Activated naive CD4-positive, alpha-beta T cell treated with anti-CD3 and anti-CD28 coated beads, Interleukin-2, amount 50 U/mL, for 72 hours (primary cell): ENCODE data around the gene WDR83. TPM values are rescaled to one million over a fixed set of nuclear protein-coding genes. Genes with fewer than 3 reads are reported as not detected.
A peak's percentile ranks its signal among the peaks of the same experiment; 100 is the strongest.

Experiments
- ATAC-seq, 2 donors: fragments of 150-1000 bp; cut with Tn5 transposase; 2 replicates each; pipeline ENCODE4 v1.10.0; 2021; ENCODE audit warnings: mild to moderate bottlenecking in 2 of 2, moderate library complexity in 2 of 2
- DNase-seq, 2 donors: peaks; one replicate each; pipeline ENCODE4 v3.0.0; 2021 to 2022; ENCODE audit warnings: low spot score in 2 of 2
- H3K27ac Mint-ChIP-seq, 2 donors: one replicate each; pipeline ENCODE4 v1.8.0; 2022; ENCODE audit warnings: mild to moderate bottlenecking in 2 of 2, mixed read lengths in 2 of 2
- H3K36me3 Mint-ChIP-seq, 2 donors: one replicate each; pipeline ENCODE4 v1.8.0; 2022; ENCODE audit warnings: mixed read lengths in 2 of 2
- H3K9me3 Mint-ChIP-seq, 2 donors: one replicate each; pipeline ENCODE4 v1.8.0; 2022; ENCODE audit warnings: mixed read lengths in 2 of 2
- total RNA-seq, 2 donors: library from RNA; stranded (reverse); gene quantifications; one replicate each; pipeline ENCODE4 v1.2.3, GENCODE V29; 2022

WDR83 gene
- total RNA-seq, 2 donors from 2014 or later, result 14.9 to 21.8 TPM

DNA sequence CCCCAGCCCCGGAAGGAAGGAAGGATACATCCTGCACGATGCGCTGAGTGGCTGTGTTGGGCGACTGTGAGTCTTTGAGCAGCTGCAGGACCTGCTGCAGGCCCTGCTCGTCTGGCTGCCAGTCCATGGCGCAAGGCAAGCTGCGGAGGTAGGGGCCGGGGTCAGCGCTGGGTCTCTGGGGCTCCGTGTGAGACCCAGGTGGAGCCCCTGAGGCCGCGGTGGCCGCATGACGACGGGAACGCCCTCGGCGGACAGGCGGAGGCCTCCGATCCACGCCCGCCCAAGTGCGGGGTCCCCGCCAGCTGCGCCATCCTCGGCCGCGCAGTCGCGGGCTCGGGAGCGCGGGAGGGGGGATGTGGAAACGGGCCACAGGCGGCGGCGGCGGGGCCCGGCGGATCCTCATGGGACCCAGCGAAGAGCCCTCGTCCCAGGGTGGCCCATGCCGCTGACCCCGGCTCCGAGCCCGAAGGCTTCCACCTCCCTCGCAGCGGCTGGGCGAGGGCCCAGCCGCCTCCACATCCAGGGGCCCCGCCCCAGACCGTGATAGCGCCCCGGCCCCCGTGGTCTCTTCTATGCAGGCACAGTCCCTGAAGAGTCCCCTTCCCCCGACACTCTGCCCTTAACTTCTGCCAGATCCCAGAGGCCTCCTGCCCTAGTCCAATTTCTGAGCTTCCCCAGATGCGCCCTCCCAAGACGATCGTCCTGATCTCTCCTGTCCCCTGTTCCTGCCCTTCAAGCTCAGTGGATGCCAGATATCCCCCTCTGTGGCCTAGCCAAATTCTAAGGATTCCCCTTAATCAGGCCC lies 54.4 kb downstream of the WDR83 start:
- Mint-ChIP-seq H3K27ac (peak overlapping the region; percentile 96 to 97), H3K36me3 (peaks cover 36 to 46% of the 10 kb centered on the region in 2 donors), H3K9me3 (no peaks in the 10 kb centered on the region)
- ATAC-seq (no peak), DNase-seq (peak in 1 of 2 donors; percentile 31)

DNA sequence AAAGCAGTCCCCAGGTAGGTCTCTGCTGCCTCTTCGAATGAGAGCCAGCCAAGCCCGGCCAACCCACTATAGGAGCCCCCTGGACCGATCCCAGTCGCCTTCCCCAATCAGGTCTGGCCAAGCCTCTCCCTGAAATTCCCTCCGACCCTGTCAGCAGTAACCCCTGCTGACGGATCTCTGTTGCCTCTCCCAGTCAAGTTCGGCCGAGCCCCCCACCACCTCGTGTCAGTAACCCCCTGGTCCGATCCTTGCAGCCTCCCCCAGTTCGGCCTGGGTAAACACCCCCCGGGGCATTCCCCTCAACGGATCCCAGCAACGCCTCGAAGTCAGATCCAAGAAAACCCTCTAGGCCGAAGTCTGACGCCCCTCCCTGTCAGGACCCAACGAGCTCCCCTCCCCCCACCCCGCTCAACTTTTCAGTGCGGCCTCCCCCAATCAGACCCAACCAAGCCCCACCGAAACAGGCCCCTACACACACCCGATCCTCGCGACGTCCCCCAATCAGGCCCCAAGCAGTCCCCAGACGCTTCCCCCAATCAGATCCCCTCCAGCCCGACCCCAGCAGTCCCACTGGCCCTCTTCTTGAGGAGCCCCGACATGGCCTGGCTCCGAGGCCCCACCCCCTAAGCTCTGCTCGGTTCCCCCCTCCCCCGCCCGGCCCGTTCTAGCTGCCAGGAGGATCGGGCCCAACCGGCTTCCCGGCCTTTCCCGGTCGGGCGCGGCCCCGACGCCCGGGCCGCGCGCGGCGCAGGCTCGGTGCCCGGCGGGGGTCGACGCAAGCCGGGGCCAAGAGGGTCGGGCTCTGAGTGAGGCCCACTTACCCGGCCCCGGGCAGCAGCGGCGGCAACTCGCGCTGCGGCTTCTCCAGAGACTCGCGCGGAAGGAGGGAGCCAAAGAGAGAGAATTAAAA lies 55.3 kb downstream of the WDR83 start:
- no peaks in the 10 kb centered on the region for H3K9me3 Mint-ChIP-seq

DNA sequence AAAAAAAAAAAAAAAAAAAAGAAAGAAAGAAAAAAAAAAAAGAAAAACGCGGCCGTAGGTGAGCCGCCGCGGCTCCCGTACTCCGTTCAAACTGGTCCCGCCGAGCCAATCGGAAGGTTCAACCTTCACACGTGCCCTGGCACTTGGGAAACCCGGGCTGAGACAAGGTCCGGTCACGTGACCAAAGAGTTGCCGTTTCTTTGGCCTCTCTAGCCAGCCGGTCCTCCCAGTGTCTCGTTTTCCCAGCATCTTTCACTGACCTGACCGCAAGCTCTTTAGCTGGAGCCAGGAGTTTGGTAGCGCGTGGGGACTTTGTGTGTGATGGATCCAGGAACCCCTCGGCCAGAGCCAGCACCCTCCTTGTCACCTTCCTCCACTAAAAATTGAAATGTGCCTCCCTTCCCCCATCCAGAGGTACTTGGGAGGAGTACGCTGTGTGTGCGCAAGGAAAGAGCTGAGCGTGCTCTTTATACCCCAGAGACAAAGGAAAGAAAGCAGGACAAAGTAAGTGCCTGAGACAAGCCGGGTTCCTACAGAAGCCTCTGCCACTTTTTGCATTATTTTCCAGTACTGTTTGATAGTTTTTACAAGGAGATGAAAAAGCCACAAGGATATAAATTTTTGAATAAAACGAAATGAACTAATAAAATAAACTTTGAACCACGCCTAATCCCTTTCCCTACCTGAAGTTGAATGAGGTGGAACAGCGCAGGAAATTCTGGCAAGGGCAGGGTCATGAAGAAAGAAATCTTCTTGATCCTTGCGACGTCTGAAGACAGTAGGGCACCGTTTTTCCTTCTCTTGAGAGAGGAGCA lies 56.2 kb downstream of the WDR83 start:
- H3K27ac Mint-ChIP-seq, result peak overlapping the region; percentile 95 to 96
- peaks cover 42 to 45% of the 10 kb centered on the region in 2 donors for H3K36me3 Mint-ChIP-seq
- H3K9me3 Mint-ChIP-seq, result no peaks in the 10 kb centered on the region
- DNase-seq, result peak; percentile 88 to 92
- peak; percentile 86 to 90 for ATAC-seq

More for the DNA sequence above, 55.3 kb downstream of the WDR83 start:
- peak overlapping the region; percentile 95 to 96 for H3K27ac Mint-ChIP-seq
- DNase-seq, result peak in 1 of 2 donors; percentile 59
- peaks cover 42 to 45% of the 10 kb centered on the region in 2 donors for H3K36me3 Mint-ChIP-seq
- peak; percentile 50 to 58 for ATAC-seq

DNA sequence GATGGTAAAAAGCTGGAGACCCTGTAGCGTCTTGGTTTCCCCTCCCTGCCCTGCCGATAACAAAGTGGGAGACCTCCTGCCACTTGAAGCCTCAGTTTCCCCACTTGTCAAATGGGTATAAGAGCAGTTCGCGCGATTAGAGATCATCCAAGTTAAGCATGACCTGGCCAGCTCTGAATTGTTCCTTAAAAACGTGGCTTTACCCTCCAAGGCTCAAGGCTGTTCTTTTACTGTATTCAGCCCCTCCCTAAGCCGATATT lies 56.7 kb downstream of the WDR83 start:
- no peak for DNase-seq
- Mint-ChIP-seq H3K36me3 (peaks cover 42 to 45% of the 10 kb centered on the region in 2 donors), H3K27ac (peak overlapping the region; percentile 95 to 96), H3K9me3 (no peaks in the 10 kb centered on the region)
- ATAC-seq, result no peak

DNA sequence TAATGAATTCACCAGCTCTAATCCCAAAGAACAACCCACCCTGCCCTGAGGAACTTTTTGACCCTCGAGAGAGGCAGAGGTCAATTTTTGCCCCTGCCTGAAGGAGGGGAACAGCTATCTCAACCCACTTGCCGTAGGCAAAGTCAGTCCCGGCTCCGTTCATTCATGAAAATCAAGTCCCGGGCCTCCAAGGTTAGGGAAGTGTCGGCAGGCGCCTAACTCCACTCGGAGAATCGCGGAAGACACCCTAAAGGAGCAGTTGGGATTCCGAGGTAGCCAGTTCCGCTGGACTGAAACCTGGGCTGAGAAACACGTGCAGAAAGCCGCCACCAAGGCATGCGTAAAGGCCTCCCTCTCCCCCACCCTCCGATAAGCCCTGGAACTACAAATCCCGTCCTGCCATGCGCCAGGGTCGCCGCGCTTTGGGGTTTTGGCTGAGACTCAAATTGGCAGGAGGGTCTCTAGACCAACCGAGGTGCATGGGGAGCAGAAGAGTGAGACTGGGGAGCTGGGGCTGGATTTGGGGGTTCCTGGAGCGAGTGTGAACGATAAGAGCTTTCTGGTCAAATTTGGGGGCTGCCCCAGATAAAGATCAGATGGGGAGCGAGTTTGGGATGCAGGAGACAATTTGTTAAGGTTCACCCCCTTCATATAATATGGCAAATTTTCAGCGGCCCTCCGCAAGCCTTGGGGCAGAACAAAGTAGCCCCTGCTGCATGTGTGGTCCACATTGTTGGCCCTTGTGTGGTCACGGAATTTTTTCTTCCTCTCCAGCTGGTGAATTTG lies 57.2 kb downstream of the WDR83 start, which contains the start of gene TNPO2:
TNPO2 (minus strand) TSS at position 292 of the 786 bp plus-strand sequence. CDS start 2,955 bp downstream, outside the sequence.
- Mint-ChIP-seq H3K9me3 (no peaks in the 10 kb centered on the region), H3K27ac (peak within 1 kb of the TSS; percentile 95 to 96), H3K36me3 (peaks cover 37 to 41% of the 10 kb centered on the region in 2 donors)
- peak; percentile 72 to 75 for DNase-seq
- peak; percentile 48 to 61 for ATAC-seq

Other genes with a start within 250 kb of the WDR83 start
- gene ZNF443, start 225.8 kb upstream of the WDR83 start, total RNA-seq, result 10 to 100 TPM in 1 of 2 donors, 1 to 10 TPM in 1; 3.6 to 11.6 TPM
- 1 to 10 TPM; 1.6 to 3.5 TPM for gene ZNF709, start 182.0 kb upstream of the WDR83 start, total RNA-seq
- 10 to 100 TPM in 1 of 2 donors, 1 to 10 TPM in 1; 4.6 to 12.9 TPM for gene ZNF564, start 115.3 kb upstream of the WDR83 start, total RNA-seq
- gene ZNF490, start 56.0 kb upstream of the WDR83 start, total RNA-seq, result 1 to 10 TPM; 5.2 to 8.4 TPM
- 10 to 100 TPM; 14.7 to 16.7 TPM for gene ZNF791, start 55.9 kb upstream of the WDR83 start, total RNA-seq
- gene MAN2B1, start 65 bp upstream of the WDR83 start, total RNA-seq, result 100 to 1,000 TPM; 136 to 174 TPM
- gene DHPS, start 15.1 kb downstream of the WDR83 start, total RNA-seq, result 100 to 1,000 TPM; 148 to 193 TPM
- not detected for gene GNG14, start 21.2 kb downstream of the WDR83 start, total RNA-seq
- gene FBXW9, start 29.8 kb downstream of the WDR83 start, total RNA-seq, result 1 to 10 TPM; 7.1 to 9.5 TPM
- gene TNPO2, start 57.1 kb downstream of the WDR83 start, total RNA-seq, result 100 to 1,000 TPM in 1 of 2 donors, 10 to 100 TPM in 1; 89.6 to 100 TPM
- 100 to 1,000 TPM; 122 to 167 TPM for gene TRIR, start 67.9 kb downstream of the WDR83 start, total RNA-seq
- 10 to 100 TPM; 46.4 to 56.9 TPM for gene GET3, start 70.7 kb downstream of the WDR83 start, total RNA-seq
- not detected for gene BEST2, start 85.0 kb downstream of the WDR83 start, total RNA-seq
- 10 to 100 TPM; 37.9 to 41.5 TPM for gene HOOK2, start 108.7 kb downstream of the WDR83 start, total RNA-seq
- gene JUNB, start 124.7 kb downstream of the WDR83 start, total RNA-seq, result 100 to 1,000 TPM; 400 to 402 TPM
- 100 to 1,000 TPM; 317 to 357 TPM for gene PRDX2, start 135.0 kb downstream of the WDR83 start, total RNA-seq
- gene THSD8, start 135.3 kb downstream of the WDR83 start, total RNA-seq, result 10 to 100 TPM; 39.4 to 42.7 TPM
- 10 to 100 TPM; 37.0 to 41.4 TPM for gene RNASEH2A, start 139.8 kb downstream of the WDR83 start, total RNA-seq
- not detected for gene RTBDN, start 167.8 kb downstream of the WDR83 start, total RNA-seq
- 1 to 10 TPM in 1 of 2 donors, under 1 TPM in 1; 0.77 to 4.6 TPM for gene MAST1, start 171.7 kb downstream of the WDR83 start, total RNA-seq
- 10 to 100 TPM; 26.0 to 31.6 TPM for gene DNASE2, start 214.6 kb downstream of the WDR83 start, total RNA-seq
- under 1 TPM; 0.46 to 0.54 TPM for gene KLF1, start 220.4 kb downstream of the WDR83 start, total RNA-seq
- gene GCDH, start 224.4 kb downstream of the WDR83 start, total RNA-seq, result 10 to 100 TPM; 41.8 to 48.9 TPM